Hematopoietic multipotent progenitor cell treated with erythropoietin and hydrocortisone succinate and interleukin-3 and kit ligand, for 17 days (in vitro differentiated cells): Measurements from ENCODE around the gene VCP.

ENCODE experiments used
- DNase-seq: peaks from one replicate; pipeline ENCODE4 v3.0.0-alpha.2; 2015; ENCODE audit warnings: low spot score

Gene VCP

GRCh38 chr9:35014517-35014916 is 57.9 kb downstream of the VCP start:
- DNase-seq, result no peak

- DNase-seq, result no peak
Observed at GRCh38 chr9:35010351-35010958, 62.0 kb downstream of the VCP start.
